Measurements from ENCODE around the gene PCDHGB1.

DNA sequence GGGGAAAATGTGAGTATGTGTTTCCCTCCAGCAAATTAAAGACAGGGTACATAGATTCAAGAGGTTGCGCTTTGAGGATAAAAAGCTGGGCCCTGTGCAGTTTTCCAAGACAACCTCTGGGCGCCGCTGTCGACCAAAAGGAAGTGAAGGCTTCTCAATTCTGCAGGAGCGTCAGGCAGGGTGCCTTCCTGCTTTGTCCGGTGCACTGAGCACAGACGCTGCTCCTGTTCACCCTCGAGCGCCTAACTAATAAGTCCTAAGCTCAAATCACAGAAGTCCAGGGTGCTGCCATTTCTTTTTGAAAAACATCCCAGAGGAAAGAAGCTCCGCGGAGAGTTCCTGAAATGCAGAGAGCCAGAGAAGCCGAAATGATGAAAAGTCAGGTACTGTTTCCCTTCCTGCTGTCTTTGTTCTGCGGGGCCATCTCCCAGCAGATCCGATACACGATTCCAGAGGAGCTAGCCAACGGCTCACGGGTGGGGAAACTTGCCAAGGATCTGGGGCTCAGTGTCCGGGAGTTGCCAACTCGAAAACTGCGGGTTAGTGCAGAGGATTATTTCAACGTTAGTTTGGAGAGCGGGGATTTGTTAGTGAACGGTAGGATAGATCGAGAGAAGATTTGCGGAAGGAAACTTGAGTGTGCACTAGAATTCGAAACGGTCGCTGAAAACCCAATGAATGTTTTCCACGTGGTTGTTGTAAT, at the start of gene PCDHGB1:
- TF ChIP-seq POLR2A (IDR thresholded peaks at IDR 0.05) (no peak), CTCF (IDR thresholded peaks at IDR 0.05) (no peak)
